Spinal cord (tissue), 10 donors: ENCODE data around the gene FBXO28. TPM values are rescaled to one million over a fixed set of nuclear protein-coding genes. Genes with fewer than 3 reads are reported as not detected.
"Not testable (repeated sequence)": the region's sequence is repeated elsewhere in the genome, so short reads cannot be mapped to it uniquely, and the experiment has no call there.

Source experiments
- DNase-seq, 6 donors: peaks; one replicate each; pipeline versions ENCODE4 v3.0.0 to v3.0.0-alpha.2; 2013 to 2015; ENCODE audit warnings: low spot score in 6 of 6, low read depth in 4 of 6
- H3K27ac ChIP-seq: one replicate; pipeline ENCODE4 v1.5.1; 2013; ENCODE audit warnings: low read depth, low read length, control low read depth
- H3K27me3 ChIP-seq: one replicate; pipeline ENCODE4 v1.6.1; 2013; ENCODE audit warnings: low read length; ENCODE audit not compliant: control insufficient read depth, insufficient read depth
- H3K36me3 ChIP-seq: one replicate; pipeline ENCODE4 v1.6.1; 2013; ENCODE audit warnings: low read length; ENCODE audit not compliant: control insufficient read depth, insufficient read depth
- H3K4me1 ChIP-seq: one replicate; pipeline ENCODE4 v1.6.1; 2013; ENCODE audit warnings: low read length; ENCODE audit not compliant: control insufficient read depth, insufficient read depth
- H3K4me3 ChIP-seq: one replicate; pipeline ENCODE4 v1.5.1; 2013; ENCODE audit warnings: low read depth, low read length, control low read depth
- H3K9me3 ChIP-seq: one replicate; pipeline ENCODE4 v1.6.1; 2013; ENCODE audit warnings: low read length; ENCODE audit not compliant: control insufficient read depth, insufficient read depth
- WGBS: methylation state at CpG from one replicate; pipeline ENCODE4 v1.1.5; 2013; ENCODE audit warnings: missing lambda C conversion rate; ENCODE audit not compliant: insufficient coverage; 5-methylcytosine and 5-hydroxymethylcytosine counted together
- polyA plus RNA-seq, 2 donors: library from polyadenylated mRNA; unstranded; fragments of 120-200 nt; gene quantifications; one replicate each; pipeline ENCODE4 v1.2.1, GENCODE V29; 2013; ENCODE audit not compliant: insufficient read length in 2 of 2
- small RNA-seq: library from RNA; depleted of rRNA; stranded (forward); fragments of <200 nt; gene quantifications from one replicate; pipeline ENCODE3, GENCODE V24; 2014; ENCODE audit warnings: low replicate concordance
- total RNA-seq, 2 donors: library from RNA; depleted of rRNA in 1 of 2; stranded (reverse); fragments of 120-200 nt in 1 of 2; fragments of >200 nt in 1 of 2; gene quantifications; one replicate each; pipeline versions ENCODE4 v1.2.3 to v1.2.4, GENCODE V29; 2013 to 2014
- donor health status: healthy.

FBXO28 gene
- total and polyA plus RNA-seq, 4 donors: 20.1 to 42.3 (median 26.6) TPM

DNA sequence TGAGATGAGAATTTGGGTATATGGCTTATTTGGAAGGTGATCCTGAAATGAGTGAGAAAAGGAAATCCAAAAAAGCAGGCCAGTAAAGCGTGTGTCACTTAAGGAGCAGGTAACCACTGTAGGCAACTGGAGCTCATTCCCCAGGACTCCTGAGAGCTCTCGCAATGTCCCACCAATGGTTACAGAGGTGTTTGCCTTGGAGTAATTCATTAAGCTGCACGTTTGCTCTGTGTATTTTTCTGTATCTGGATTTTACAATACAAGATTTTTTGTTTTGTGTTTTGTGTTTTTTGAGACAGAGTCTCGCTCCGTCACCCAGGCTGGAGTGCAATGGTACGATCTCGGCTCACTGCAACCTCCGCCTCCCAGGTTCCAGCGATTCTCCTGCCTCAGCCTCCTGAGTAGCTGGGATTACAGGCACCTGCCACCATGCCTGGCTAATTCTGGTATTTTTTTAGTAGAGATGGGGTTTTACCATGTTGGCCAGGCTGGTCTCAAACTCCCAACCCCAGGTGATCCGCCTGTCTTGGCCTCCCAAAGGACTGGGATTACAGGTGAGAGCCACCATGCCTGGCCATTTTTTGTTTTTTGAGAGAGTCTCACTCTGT, 92.1 kb downstream of the FBXO28 start:
- H3K4me3 ChIP-seq, DNase-seq, H3K27ac ChIP-seq, H3K27me3 ChIP-seq, H3K9me3 ChIP-seq, H3K36me3 ChIP-seq: not testable (repeated sequence)
- peaks cover 14% of the 10 kb centered on the region for H3K4me1 ChIP-seq
- 87% methylated on average over 4 of the region's 10 CpGs for whole genome bisulfite sequencing

DNA sequence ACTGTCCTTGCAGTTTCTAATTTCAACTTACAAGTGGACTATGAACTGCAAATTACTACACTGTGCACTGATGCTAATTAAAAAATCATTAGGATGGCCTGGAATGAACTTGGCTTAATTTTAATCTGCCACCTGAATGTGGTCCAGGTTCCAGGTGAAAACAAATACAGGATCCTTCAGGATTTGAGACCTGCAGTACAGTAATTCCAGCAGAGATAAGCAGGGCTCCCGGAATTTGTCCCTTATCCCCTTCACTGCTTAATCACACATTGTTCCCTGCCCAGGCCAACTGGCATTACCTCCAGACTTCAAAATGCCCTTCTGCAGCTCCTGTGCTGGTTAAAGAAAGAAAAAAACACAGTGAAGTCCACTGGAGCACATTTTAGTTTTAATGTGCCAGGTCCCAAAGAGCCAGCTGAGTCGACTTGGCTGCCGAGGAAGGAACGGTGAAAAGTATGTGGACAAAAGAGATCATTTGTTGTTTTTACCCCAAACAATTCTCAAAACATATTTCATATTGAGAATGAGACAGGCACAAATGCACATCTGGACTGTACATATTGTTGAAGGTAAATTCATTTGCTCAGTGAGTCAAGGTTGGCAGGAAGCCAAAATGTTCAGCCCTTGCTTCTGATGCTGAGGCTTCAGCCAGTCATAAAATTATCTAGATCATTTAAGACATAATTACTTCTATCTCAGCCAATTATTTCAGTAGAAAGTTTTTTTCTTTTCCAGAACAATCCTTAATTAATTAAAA, 97.5 kb downstream of the FBXO28 start:
- WGBS: 50% methylated on average over 1 of the region's 4 CpGs
- peak in 2 of 6 donors; percentile 48 to 81 for DNase-seq
- Histone ChIP-seq H3K9me3 (no peaks in the 10 kb centered on the region), H3K4me1 (no peaks in the 10 kb centered on the region), H3K27me3 (no peaks in the 10 kb centered on the region), H3K36me3 (no peaks in the 10 kb centered on the region), H3K4me3 (no peak overlapping the region), H3K27ac (no peak overlapping the region)

Small RNA genes within 50 kb of the gene (small RNA-seq; reads per million reads assigned to genes)
- not detected for gene AC092809.3
- gene RF00139: not detected
- not detected for gene RN7SKP49

Other genes with a start within 250 kb of the FBXO28 start
- gene DEGS1, start 69.1 kb downstream of the FBXO28 start, total RNA-seq: 10 to 100 TPM; 70.3 to 94.4 TPM
- gene DEGS1, start 69.1 kb downstream of the FBXO28 start, polyA plus RNA-seq: 10 to 100 TPM; 79.3 to 80.3 TPM
- 10 to 100 TPM; 29.6 to 31.5 TPM for gene NVL, start 216.1 kb downstream of the FBXO28 start, total RNA-seq
- gene NVL, start 216.1 kb downstream of the FBXO28 start, polyA plus RNA-seq: 10 to 100 TPM; 31.4 to 33.9 TPM
- 10 to 100 TPM; 32.5 to 46.1 TPM for gene CNIH4, start 242.8 kb downstream of the FBXO28 start, total RNA-seq
- gene CNIH4, start 242.8 kb downstream of the FBXO28 start, polyA plus RNA-seq: 10 to 100 TPM; 33.2 to 33.4 TPM